BLaER1 treated with 17β-estradiol and CSF1 and Interleukin-3, amounts not matched to agents 10 nM and 100 nM (cell line): Measurements from ENCODE around the gene ARL8A.
"Not testable (repeated sequence)": the region's sequence is repeated elsewhere in the genome, so short reads cannot be mapped to it uniquely, and the experiment has no call there.

Source experiments
- H3K27ac ChIP-seq, 11 experiments: shearing (Covaris generic); formaldehyde crosslinking; 2 replicates each; pipeline ENCODE4 v1.8.1; 2022
- H3K27me3 ChIP-seq, 11 experiments: shearing (Covaris generic); formaldehyde crosslinking; 2 replicates each; pipeline ENCODE4 v1.8.1; 2022
- H3K36me3 ChIP-seq, 11 experiments: shearing (Covaris generic); formaldehyde crosslinking; 2 replicates each; pipeline ENCODE4 v1.8.1; 2022
- H3K4me1 ChIP-seq, 10 experiments: shearing (Covaris generic); formaldehyde crosslinking; 2 replicates each; pipeline ENCODE4 v1.8.1; 2022
- H3K4me2 ChIP-seq, 11 experiments: shearing (Covaris generic); formaldehyde crosslinking; 2 replicates each; pipeline ENCODE4 v1.8.1; 2022
- H3K4me3 ChIP-seq, 10 experiments: shearing (Covaris generic); formaldehyde crosslinking; 2 replicates each; pipeline ENCODE4 v1.8.1; 2022
- H3K9ac ChIP-seq, 11 experiments: shearing (Covaris generic); formaldehyde crosslinking; 2 replicates each; pipeline ENCODE4 v1.8.1; 2022
- H3K9me3 ChIP-seq, 11 experiments: shearing (Covaris generic); formaldehyde crosslinking; replicated peaks in 1 of 11; 2 replicates each; pipeline ENCODE4 v1.8.1; 2022
- H4K20me1 ChIP-seq, 11 experiments: shearing (Covaris generic); formaldehyde crosslinking; 2 replicates each; pipeline ENCODE4 v1.8.1; 2022
- Cebpa-rat ChIP-seq, 11 experiments: shearing (Covaris generic); IDR thresholded peaks; 2 replicates each; pipeline ENCODE4 v1.8.1; 2022

Gene ARL8A

DNA sequence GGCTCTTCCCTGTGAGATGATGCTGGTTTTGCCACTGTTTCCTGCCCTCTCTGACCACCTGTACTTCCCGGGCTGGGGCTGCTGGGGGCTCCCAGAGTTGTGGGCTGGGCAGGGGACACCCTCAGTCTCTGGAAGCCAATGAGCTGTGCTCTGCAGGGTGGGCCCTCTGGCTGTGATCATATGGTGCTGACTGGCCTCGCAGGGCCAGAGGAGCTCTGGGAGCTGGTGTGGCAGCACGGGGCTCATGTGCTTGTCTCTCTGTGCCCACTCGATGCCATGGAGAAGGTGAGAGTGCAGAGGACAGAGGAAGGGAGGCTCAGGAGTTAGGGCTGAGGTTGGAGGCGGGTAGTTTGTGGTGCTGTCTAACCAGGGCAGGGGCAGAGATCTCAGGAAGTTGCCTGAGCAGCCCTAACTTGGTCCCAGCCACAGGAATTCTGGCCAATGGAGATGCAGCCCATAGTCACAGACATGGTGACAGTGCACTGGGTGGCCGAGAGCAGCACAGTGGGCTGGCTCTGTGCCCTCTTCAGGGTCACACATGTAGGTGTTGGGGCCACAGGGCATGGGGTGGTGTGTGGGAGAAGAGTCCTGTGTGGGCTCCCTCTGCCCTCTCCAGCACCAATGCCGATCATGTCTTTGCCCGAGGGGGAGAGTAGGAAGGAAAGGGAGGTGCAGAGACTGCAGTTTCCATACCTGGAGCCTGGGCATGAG, 43.3 kb upstream of the ARL8A start:
- H3K27ac ChIP-seq, result no peak overlapping the region
- peaks cover under 1 to 21% (median 9%) of the 10 kb centered on the region in 10 experiments; a peak in 18 of 20 replicates for H3K4me1 ChIP-seq
- no peak overlapping the region; a peak in 1 of 22 replicates for H3K4me2 ChIP-seq
- H3K36me3 ChIP-seq, result no peaks in the 10 kb centered on the region
- H4K20me1 ChIP-seq, result peaks cover 0 to 17% (median 0%) of the 10 kb centered on the region in 11 experiments; a peak in 5 of 22 replicates
- H3K27me3 ChIP-seq, result peaks cover 0 to under 1% (median 0%) of the 10 kb centered on the region in 11 experiments; a peak in 4 of 22 replicates
- H3K9ac ChIP-seq, result no peak overlapping the region
- no peak for TF ChIP-seq Cebpa-rat (IDR thresholded peaks at IDR 0.05)
- H3K4me3 ChIP-seq, result no peak overlapping the region
- no peaks in the 10 kb centered on the region for H3K9me3 ChIP-seq

DNA sequence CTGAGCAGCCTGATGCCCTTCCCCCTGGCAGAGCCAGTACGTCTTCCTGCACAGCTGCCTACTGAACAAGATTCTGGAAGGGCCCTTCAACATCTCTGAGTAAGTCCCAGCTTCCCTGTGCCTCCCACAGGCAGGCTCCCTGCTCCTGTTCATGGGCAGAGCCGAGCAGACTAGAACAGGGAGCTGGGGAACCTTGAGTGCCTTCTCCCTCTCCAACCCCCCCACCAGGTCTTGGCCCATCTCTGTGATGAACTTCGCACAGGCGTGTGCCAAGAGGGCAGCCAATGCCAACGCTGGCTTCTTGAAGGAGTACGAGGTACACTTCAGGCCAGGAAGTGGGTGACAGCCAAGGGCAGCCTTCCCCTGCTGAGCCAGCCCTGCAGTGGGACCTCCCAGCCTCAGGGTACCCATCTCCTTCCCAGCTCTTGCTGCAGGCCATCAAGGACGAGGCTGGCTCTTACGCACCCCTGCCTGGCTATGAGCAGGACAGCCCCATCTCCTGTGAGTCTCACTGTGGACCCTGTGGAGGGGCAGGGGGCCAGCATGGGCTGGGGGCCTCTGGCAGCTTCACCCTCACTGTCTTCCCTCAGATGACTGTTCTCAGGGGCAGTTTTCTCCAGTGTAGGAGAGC, 42.6 kb upstream of the ARL8A start:
- no peak overlapping the region for H3K4me3 ChIP-seq
- TF ChIP-seq Cebpa-rat (IDR thresholded peaks at IDR 0.05), result no peak
- H3K9ac ChIP-seq, result no peak overlapping the region
- H3K9me3 ChIP-seq, result no peaks in the 10 kb centered on the region
- peaks cover 0 to 16% (median 0%) of the 10 kb centered on the region in 11 experiments; a peak in 4 of 22 replicates for H4K20me1 ChIP-seq
- H3K4me1 ChIP-seq, result peaks cover 0 to 15% (median 3%) of the 10 kb centered on the region in 10 experiments; a peak in 8 of 20 replicates
- no peak overlapping the region for H3K4me2 ChIP-seq
- H3K27ac ChIP-seq, result no peak overlapping the region
- no peaks in the 10 kb centered on the region for H3K36me3 ChIP-seq
- H3K27me3 ChIP-seq, result no peaks in the 10 kb centered on the region

DNA sequence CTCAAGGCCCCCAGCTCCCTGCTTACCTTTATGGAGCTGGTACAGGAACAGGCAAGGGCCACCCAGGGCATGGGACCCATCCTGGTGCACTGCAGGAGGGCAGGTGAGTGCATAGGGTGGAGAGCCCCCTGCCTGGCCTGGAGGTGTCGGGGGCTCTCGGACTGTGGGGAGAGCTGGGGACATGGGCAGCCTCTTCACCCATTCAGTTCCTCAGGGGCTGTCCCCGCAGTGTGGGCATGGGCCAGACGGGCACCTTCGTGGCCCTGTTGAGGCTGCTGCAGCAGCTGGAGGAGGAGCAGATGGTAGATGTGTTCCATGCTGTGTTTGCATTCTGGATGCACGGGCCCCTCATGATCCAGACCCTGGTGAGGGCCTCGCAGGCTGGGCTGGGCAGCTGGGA, 41.8 kb upstream of the ARL8A start:
- Histone ChIP-seq H3K4me1 (peaks cover 0 to 15% (median 3%) of the 10 kb centered on the region in 10 experiments; a peak in 7 of 20 replicates), H3K36me3 (no peaks in the 10 kb centered on the region), H3K27me3 (no peaks in the 10 kb centered on the region), H3K27ac (no peak overlapping the region), H3K4me3 (no peak overlapping the region), H4K20me1 (peaks cover 0 to 16% (median 0%) of the 10 kb centered on the region in 11 experiments; a peak in 4 of 22 replicates), H3K9ac (no peak overlapping the region), H3K9me3 (no peaks in the 10 kb centered on the region), H3K4me2 (no peak overlapping the region)
- TF ChIP-seq Cebpa-rat (IDR thresholded peaks at IDR 0.05), result no peak

DNA sequence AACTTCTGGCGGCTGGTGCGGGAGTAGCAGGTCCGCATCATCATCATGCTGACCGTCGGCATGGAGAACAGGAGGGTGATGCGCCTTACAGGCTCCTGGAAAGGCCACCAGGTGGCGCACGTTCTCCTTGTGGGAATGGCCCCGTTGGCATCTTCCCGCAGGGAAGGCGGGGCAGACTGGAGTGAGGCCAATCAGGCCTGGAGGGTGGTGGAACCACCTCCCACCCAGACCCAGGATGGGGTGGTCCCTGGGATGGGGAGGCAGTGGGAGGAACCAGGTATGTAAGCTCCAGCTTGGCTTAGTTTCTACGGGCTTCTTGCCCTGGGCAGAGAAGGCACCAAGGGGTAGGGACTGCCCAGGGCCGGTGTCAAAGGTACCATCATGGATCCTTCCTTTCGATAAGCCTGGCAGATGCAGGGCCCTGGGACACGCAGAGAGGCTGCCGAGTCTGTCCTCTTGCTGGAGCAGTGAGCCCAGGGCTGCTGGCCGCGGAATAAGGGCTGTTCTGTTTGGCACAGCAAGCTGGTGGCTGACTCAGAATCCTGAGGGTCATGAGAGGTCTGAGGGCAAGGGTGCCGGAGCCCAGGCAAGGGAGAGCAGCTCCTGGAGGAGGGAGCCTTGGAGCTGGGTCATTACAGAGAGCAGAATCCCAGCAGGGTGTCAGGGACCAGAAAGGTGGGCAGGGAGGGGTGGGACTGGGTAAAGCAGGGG, 40.4 kb upstream of the ARL8A start:
- Histone ChIP-seq H3K4me1 (peaks cover 0 to 15% (median 3%) of the 10 kb centered on the region in 10 experiments; a peak in 7 of 20 replicates), H3K9ac (no peak overlapping the region), H3K27ac (no peak overlapping the region), H3K27me3 (no peaks in the 10 kb centered on the region), H4K20me1 (peaks cover 0 to 16% (median 0%) of the 10 kb centered on the region in 11 experiments; a peak in 4 of 22 replicates), H3K9me3 (no peaks in the 10 kb centered on the region), H3K4me2 (peak overlapping the region in 6 of 11 experiments; percentile 10 to 34 (median 24); a peak in 4 of 22 replicates), H3K4me3 (no peak overlapping the region), H3K36me3 (no peaks in the 10 kb centered on the region)
- TF ChIP-seq Cebpa-rat (IDR thresholded peaks at IDR 0.05), result no peak

DNA sequence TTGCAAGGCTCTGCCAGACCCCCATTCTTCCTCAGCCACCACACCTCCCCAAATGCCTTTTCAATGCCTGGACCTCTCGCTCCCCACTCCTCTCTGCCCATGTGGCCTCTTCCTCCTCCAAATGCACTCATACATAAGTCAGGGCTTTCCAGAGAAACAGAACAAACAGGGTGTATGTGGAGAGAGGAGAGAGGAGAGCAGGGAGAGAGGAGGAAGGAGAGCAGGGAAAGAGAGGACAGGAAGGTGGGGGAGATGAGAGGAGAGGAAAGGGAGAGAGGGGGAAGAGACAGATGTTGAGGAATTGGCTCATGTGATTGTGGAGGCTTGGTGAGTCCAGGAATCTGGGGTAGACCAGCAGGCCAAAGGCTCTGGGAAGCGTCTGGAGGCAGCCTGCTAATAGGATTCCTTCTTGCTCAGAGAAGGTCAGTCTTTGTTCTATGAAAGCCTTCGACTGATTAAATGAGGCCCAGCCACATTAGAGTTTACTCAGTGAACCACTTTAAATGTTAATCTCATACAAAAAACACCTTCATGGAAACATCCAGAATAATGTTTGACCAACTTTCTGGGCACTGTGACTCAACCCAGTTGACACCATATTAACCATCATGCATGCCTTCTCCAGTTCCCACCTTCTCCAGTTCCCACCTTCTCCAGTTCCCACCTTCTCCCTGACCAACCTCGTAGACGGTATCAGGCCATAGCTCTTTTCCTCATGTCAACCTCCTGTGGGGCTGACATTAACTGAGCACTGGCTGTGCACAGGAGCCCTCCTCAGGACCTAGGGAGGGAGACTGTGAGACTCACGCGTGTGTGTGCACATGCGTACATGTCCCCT, 37.7 kb upstream of the ARL8A start:
- Histone ChIP-seq H3K9ac (no peak overlapping the region), H3K4me1 (peaks cover 0 to 5% (median 2%) of the 10 kb centered on the region in 10 experiments; a peak in 4 of 20 replicates), H3K36me3 (no peaks in the 10 kb centered on the region), H3K4me3 (no peak overlapping the region), H3K27me3 (no peaks in the 10 kb centered on the region), H3K27ac (no peak overlapping the region), H4K20me1 (peaks cover 0 to 2% (median 0%) of the 10 kb centered on the region in 11 experiments; a peak in 3 of 22 replicates), H3K9me3 (no peaks in the 10 kb centered on the region), H3K4me2 (no peak overlapping the region)
- TF ChIP-seq Cebpa-rat (IDR thresholded peaks at IDR 0.05), result no peak

DNA sequence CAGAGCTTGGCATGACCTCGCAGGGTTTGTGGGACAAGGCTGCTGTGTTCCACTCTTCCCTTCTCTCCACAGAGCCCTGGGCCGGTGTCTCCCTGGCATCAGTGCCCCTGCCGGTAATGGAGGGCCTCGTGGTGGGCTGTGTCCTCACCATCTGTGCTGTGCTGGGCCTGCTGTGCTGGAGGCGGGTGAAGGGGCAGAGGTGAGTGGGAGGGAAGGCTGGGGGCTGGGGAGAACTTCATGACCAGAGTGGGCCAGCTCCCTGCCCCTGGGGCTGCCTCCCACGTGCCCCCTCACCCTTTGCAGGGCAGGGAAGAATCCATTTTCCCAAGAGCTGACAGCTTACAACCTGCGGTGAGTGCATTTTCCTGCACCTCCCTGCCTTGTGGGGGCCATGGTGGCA, 37.0 kb upstream of the ARL8A start:
- Histone ChIP-seq H4K20me1 (no peaks in the 10 kb centered on the region; a peak in 2 of 22 replicates), H3K4me3 (no peak overlapping the region), H3K36me3 (no peaks in the 10 kb centered on the region), H3K27me3 (no peaks in the 10 kb centered on the region), H3K9me3 (no peaks in the 10 kb centered on the region), H3K9ac (no peak overlapping the region), H3K4me1 (peaks cover 0 to 5% (median 2%) of the 10 kb centered on the region in 10 experiments; a peak in 4 of 20 replicates), H3K4me2 (no peak overlapping the region), H3K27ac (no peak overlapping the region)
- TF ChIP-seq Cebpa-rat (IDR thresholded peaks at IDR 0.05), result no peak

DNA sequence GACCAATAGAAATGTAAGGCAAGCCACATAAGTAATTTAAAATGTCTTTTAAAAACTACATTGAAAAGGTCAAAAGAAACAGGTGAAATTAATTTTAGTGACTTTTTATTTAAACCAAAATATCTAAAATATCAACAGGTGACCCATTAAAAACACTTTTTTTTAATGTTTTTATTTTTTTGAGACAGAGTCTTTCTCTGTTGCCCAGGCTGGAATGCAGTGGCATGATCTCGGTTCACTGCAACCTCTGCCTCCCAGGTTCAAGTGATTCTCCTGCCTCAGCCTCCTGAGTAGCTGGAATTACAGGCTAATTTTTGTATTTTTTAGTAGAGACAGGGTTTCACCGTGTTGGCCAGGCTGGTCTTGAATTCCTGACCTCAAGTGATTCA, 36.2 kb upstream of the ARL8A start:
- not testable (repeated sequence) for H3K36me3 ChIP-seq, H3K27ac ChIP-seq, H3K9ac ChIP-seq, H3K4me1 ChIP-seq, H3K27me3 ChIP-seq, H3K4me3 ChIP-seq, H3K4me2 ChIP-seq, H4K20me1 ChIP-seq, H3K9me3 ChIP-seq

DNA sequence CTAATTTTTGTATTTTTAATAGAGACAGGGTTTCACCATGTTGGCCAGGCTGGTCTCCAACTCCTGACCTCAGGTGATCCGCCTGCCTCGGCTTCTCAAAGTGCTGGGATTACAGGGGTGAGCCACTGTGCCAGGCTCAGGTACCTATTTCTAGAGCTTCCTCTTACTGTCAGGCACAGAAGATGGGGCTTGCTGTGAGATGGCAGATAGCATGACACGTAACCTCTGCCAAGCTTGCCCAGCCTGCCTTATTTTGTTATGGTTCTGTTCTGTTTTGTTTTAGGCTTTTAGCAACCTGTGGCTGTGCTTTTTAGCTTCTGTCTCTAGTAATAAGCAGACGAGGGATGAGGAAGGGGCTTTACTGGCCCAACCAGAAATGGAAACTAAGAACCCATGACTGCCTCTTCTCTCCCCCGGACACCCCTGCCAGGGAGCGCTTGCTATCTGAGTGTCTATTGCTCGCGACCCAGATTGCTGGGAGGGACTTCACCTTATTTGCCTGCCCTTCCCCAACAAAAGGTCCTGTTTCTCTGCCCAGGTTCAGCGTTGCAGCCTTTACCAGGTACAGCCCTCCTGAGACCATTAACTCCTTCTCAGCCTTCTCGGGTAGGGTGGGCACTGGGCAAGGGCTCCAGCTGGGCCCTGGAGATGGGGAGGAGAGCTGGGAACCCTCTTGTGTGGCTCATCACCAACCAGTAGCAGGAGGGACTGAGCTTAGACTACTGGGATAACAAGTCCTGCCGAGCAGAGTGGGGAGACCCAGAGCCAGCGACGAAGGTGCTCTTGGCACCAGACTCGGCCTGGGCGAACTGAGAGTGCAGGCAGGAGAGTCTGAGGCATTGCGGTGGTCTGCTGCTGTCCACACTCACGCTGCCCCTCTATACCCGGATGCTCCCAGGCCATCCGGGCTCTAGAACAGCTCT, 35.6 kb upstream of the ARL8A start:
- no peak for TF ChIP-seq Cebpa-rat (IDR thresholded peaks at IDR 0.05)
- no peaks in the 10 kb centered on the region for H3K36me3 ChIP-seq
- H3K4me2 ChIP-seq, result no peak overlapping the region
- H3K9me3 ChIP-seq, result no peaks in the 10 kb centered on the region
- H3K27me3 ChIP-seq, result no peaks in the 10 kb centered on the region
- peaks cover 0 to 4% (median 1%) of the 10 kb centered on the region in 10 experiments; a peak in 4 of 20 replicates for H3K4me1 ChIP-seq
- H3K27ac ChIP-seq, result no peak overlapping the region
- H4K20me1 ChIP-seq, result no peaks in the 10 kb centered on the region
- H3K9ac ChIP-seq, result no peak overlapping the region
- H3K4me3 ChIP-seq, result no peak overlapping the region
